Occipital lobe (tissue), 2 donors: ENCODE measurements around the gene CDKN2D. TPM values are rescaled to one million over a fixed set of nuclear protein-coding genes. Genes with fewer than 3 reads are reported as not detected.
"Not testable (repeated sequence)": the region's sequence is repeated elsewhere in the genome, so short reads cannot be mapped to it uniquely, and the experiment has no call there.

ENCODE experiments used
- DNase-seq: peaks from one replicate; lab custom pipeline; 2025; lab: John Stamatoyannopoulos, UW
- total RNA-seq: library from RNA; depleted of rRNA; stranded (reverse); fragments of >200 nt; gene quantifications from one replicate; pipeline ENCODE4 v1.2.3, GENCODE V29; 2014

CDKN2D gene
- total RNA-seq, 1 donor from 2014 or later, result 83.6 TPM

GRCh38 chr19:10580979-10581631 is 12.3 kb upstream of the CDKN2D start:
- peak; percentile 64 for DNase-seq

- no peak for DNase-seq
These were observed 9.2 kb upstream of the CDKN2D start for GRCh38 chr19:10577951-10578350.

- DNase-seq, result no peak
These were observed 6.4 kb upstream of the CDKN2D start for GRCh38 chr19:10575011-10575716.

DNA sequence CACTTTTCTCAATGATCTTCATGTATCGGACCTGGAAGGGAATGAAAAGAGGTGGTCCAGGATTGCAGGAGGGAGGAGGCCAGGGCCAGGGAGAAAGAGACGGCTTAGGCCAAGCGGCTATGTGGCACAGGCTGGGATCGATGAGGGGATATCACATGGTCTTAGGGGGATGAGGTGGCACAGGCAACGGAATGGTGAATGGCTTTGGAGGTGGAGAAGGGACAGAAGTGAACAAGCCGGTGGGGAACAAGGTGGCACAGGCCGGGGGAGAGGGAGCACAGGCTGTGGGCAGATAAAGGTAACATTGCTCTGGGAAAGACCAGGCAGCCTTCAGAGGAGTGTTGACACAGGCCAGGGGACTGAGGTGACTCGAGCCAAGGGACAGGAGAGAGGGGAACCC is 5.7 kb upstream of the CDKN2D start:
- DNase-seq, result no peak

GRCh38 chr19:10573793-10574192 is 5.0 kb upstream of the CDKN2D start:
- not testable (repeated sequence) for DNase-seq

DNA sequence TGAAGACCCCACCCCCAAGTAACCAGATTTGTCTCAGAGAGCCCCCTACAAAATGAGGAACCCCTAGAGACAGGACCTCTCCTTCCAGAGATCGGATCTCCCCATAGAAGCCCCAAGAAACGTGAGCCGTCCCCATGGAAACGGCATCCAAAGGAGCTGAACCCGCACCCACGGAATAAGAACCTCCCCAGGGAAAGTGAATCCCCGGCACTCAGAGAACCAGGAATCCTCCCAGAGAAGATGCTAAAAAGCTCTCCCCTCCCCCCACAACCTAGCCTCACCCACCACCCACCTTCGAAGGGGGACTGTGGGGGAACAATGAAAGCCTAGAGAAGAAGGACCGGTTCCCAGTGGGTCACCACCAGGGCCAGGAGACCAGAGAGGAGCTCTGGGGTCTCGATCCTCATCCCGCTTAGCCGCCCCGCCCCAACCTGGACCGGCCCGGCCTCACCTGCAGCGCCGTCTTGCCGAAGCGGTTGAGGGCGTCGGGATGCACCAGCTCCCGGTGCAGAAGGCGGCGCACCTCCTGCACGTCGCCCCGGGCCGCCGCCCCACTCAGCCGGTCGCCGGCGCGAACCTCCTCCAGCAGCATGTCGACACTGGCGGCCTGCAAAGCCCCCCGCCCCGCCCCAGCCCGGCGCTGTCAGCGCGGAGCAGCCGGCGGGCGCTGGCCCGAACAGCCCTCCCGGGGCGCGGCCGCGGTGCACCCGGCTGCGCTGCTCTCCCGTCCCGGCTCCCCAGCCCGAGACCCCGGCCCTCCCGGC is 535 bp downstream of the CDKN2D start:
- DNase-seq, result no peak

- no peak for DNase-seq
These were observed 1.1 kb downstream of the CDKN2D start for GRCh38 chr19:10567656-10568055.

DNA sequence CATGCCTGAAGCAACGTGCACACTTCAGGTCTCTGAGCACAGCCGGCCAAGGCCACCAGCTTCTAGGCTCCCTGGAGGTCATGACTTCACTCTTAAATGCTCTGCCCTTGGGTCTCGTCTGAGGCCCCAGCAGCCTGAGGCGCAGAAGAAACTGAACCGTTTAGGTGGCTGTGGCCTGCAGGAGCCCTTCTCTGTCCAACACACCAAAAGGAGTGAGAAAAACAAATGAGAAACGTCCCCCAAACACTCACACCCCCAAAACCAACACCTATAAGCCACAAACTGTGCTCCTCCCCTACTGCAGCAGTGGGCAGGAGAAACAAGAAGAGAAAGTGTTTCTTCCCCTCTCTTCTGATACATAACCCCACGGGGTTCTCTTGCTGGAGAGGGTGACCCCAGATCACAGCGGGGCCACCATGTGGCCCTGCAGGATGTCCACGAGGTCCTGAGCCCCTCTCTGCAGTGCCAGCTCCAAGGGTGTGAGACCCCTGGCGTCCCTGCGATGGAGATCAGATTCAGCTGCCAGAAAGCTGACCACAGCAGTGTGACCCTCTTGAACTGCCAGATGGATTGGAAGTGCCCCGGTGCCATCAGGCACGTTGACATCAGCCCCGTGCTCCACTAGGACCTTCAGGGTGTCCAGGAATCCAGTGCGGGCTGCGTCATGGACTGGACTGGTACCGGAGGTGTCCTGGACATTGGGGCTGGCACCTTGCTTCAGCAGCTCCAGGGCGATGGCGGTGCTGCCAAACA is 1.9 kb downstream of the CDKN2D start:
- DNase-seq, result no peak

- no peak for DNase-seq
These were observed 2.4 kb downstream of the CDKN2D start for GRCh38 chr19:10566408-10566657.

DNA sequence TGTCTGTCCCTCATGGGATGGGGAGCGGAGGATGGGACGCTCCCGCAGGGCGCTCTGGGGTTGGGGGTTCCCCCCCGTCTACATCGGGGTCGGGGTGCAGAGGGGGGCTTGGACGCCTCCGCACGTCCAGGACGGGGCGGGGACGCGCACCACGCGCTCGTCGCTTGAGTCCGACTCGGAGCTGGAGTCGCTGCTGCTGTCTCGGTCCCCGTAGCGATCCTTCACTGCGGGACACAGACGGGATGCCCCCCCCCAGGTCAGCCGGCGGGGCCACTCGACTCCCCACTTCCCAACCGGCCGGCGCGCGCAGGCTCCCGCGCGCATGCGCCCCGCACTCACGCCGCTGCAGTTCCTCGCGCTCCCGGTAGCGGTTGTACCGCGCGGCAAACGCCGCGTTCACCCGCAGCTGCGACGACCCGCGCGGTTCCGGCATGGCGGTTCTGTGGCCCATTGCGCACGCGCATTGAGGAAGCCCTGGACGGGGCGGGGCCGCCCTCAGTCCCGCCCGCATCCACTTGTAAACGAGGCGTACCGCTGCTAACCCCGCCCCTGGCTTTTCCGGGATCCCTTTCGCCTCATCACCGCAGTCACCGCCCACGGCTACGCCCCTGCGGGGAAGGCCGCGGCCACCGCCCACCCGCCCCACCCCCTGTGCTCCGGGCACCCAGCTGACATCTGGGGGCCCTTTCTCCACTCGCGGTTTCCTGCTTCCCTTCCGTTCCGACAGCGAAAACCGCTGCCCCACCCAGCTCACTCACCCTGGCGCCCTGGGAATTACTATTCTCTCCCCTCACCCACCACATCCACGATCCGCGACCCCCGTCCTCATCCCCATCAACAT is 3.0 kb downstream of the CDKN2D start, which contains the start of gene KRI1:
Gene KRI1, minus strand, starts transcription at position 444 of the 841 bp plus-strand sequence. Its CDS starts 11 bp downstream, at position 433.
- peak; percentile 93 for DNase-seq

DNA sequence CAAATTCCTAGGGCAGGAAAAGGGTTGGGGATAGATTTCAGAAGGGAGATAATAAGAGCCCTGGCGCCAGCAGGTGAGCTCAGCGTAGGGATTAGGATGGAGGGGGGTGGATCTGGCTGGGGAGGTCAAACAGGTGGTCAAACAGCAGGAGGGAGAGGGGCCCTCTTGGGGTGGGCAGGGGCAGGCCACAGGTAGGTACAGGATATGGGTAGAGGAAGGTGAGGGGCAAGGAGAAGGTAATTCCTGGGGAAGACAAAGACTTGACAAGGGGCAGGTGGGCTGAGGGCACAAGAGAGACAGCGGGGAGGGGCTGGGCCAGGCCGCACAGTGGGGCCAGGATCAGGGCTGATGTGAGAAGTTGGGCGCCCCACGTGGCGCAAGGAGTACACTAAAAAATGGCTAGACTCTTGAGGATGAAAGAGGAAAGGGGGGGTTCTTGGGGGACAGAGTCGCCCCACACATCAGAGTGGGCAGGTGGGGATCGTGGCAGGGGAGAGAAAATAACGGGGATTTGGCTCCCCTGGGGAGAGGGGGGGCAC is 3.7 kb downstream of the CDKN2D start:
- DNase-seq, result no peak

DNA sequence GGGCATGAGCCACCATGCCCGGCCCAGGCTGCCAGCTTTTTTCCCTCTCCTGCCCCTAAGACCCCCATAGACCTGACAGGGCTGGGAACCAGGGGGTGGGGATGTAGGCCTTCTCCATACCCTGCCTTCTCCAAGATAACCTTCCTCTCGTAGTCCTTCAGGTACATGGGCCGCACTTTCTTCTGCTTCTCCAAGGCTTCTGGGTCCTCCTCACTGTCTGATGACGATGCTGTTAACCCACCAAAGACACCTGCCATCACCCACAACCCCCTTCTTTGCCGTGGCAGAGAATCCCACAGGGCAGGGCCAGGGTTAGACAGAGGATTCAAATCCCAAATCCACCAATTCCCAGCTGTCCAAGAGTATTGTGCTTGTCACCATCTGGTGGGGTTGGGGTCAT is 6.2 kb downstream of the CDKN2D start:
- DNase-seq, result no peak

GRCh38 chr19:10560154-10560553 is 8.6 kb downstream of the CDKN2D start:
- DNase-seq, result no peak

DNA sequence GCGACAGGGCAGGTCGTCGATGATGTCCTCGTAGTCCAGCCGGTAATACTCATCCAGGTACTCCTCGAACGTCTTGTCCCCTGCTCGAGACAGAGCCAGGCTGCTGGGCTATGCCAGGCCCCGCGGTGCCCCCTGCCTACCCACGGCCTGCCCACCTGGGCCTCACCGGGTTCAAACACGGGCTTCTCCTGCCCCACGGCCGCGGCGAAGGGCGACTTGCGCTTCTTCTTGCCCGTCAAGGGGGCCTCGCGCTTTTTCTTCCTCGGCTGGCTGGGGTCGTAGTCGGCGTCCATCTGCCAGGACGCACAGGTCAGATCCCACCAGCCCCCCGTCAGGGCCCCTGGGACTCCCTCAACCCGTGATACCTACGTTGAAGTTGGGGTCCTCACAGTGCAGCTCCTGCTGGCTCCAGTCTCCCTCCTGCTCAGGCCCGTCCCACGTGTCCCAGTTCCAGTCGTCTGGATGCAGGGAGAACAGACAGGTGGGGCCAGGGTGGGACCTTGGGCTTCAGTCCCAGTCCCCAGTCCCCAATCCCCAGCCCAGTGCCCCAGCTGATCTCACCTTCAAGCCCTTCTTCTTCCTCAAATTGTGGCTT is 11.1 kb downstream of the CDKN2D start:
- DNase-seq, result no peak

DNA sequence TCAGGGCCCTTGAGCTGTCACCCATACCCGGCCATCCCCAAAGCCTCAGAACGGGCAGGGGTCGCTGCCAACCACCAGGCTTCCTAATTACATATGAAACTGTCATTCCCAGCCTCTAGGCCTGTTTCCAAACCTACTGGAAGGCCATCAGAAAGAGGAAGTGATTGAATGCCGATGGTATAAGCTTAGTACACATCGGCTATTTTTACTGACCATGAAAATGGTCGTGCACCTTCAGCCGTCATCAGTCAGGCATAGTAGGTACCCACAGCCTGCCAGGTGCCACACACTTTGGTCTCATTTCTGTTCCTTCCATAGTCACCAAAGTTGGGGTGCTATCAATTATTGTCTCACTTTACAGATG is 13.2 kb downstream of the CDKN2D start:
- DNase-seq, result no peak

GRCh38 chr19:10554760-10555609 is 13.8 kb downstream of the CDKN2D start:
- DNase-seq, result no peak

- no peak for DNase-seq
These were observed 14.8 kb downstream of the CDKN2D start for GRCh38 chr19:10553943-10554381.

GRCh38 chr19:10553087-10553667 is 15.6 kb downstream of the CDKN2D start:
- no peak for DNase-seq

DNA sequence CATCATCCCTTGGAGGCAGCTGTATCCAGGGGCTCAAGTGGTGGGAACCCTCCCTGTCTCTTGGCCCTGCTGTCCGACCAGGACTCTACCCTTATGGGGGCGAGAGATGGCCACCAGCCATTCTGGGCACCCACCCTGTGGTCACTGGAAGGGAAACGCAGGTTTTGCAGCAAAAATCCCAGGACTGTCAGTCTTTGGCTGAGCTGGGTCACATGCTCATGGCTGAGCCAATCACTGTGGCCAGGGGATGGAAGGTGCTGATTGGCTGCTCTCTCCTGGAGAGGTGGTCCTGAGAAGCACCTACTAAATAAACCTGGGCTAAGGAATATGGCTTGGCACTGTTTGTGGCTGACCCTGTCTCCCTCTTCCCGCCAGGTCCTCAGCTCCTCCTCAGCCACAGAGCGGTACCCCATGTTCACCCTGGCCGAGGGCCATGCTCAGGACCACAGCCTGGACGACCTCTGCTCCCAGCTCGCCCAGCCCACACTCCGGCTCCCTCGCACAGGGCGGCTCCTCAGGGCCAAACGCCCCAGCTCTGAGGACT is 16.2 kb downstream of the CDKN2D start:
- no peak for DNase-seq
